MM.1S (cell line): ENCODE results near the gene ZNF618.

Source experiments
- CTCF ChIP-seq: fragments of 300-600 bp; sonication (generic); IDR thresholded peaks from 2 replicates; pipeline ENCODE4 v1.5.1; 2016; ENCODE audit warnings: antibody characterized with exemption, low read length, mixed read lengths
- EZH2 ChIP-seq: fragments of 300-600 bp; sonication (generic); optimal IDR thresholded peaks from 2 replicates; pipeline ENCODE3; 2017; ENCODE audit warnings: low read depth, mild to moderate bottlenecking, antibody characterized with exemption, low read length, mixed read lengths
- EZH2phosphoT487 ChIP-seq: fragments of 300-600 bp; sonication (generic); IDR thresholded peaks from 2 replicates; pipeline ENCODE4 v1.6.1; 2018; ENCODE audit warnings: antibody characterized with exemption, low read length

GRCh38 chr9:114034196-114034595 lies 158.1 kb downstream of the ZNF618 start:
- no peak for TF ChIP-seq CTCF
- no peak for TF ChIP-seq EZH2
- no peak for TF ChIP-seq EZH2phosphoT487
